HepG2 (cell line): ENCODE results near the gene SRCIN1. TPM values are rescaled to one million over a fixed set of nuclear protein-coding genes. Genes with fewer than 3 reads are reported as not detected.

Experiments
- ATAC-seq: fragments of 200-7000 bp; cut with Tn5 transposase; 3 replicates; pipeline ENCODE4 v1.9.1; 2020; ENCODE audit warnings: mild to moderate bottlenecking, moderate library complexity
- BruUV-seq: library from RNA; stranded (reverse); fragments of 400-500 nt; replicated peaks from 2 replicates; lab custom pipeline; 2021; lab: Mats Ljungman, UMichigan
- CTCF ChIA-PET: fragments of 300-600 bp; formaldehyde crosslinking; extraction: SDS; loops from one replicate; lab custom pipeline; 2021; ENCODE audit warnings: low total read pairs, inconsistent platforms, low intra/inter-chr PET ratio; lab: Yijun Ruan, JAX
- POLR2A ChIA-PET: fragments of 350-600 bp; sonication (Branson Sonifier 250); formaldehyde crosslinking; loops from one replicate; lab custom pipeline; 2020; ENCODE audit warnings: antibody characterized with exemption, inconsistent platforms; lab: Yijun Ruan, JAX
- DNase-seq: peaks from one replicate; pipeline ENCODE4 v3.0.0-alpha.2; 2015; ENCODE audit warnings: low spot score
- FAIRE-seq: peaks from 3 replicates; lab custom pipeline; 2011; peaks lifted over from hg19 to GRCh38; lab: Jason Lieb, UNC
- H2AFZ ChIP-seq: one replicate; pipeline ENCODE4 v1.6.1; 2011; ENCODE audit warnings: low read length, inconsistent platforms
- H3K27ac ChIP-seq: fragments of 300-600 bp; 3 replicates; pipeline ENCODE4 v1.8.0; 2011; ENCODE audit warnings: mixed run types, mild to moderate bottlenecking, mixed read lengths, low read length, inconsistent platforms; ENCODE audit not compliant: insufficient read depth; ENCODE audit errors: extremely low read length
- H3K27me3 ChIP-seq, 2 experiments: fragments of 200-600 bp in 1 of 2; 2 replicates in 1 of 2; 3 replicates in 1 of 2; pipeline versions ENCODE4 v1.6.0 to v1.8.0; 2011; ENCODE audit warnings: low read length in 2 of 2, mild to moderate bottlenecking in 2 of 2, moderate library complexity in 2 of 2, inconsistent platforms in 1 of 2; ENCODE audit not compliant: insufficient read depth in 2 of 2, control insufficient read depth in 1 of 2
- H3K36me3 ChIP-seq, 2 experiments: fragments of 200-600 bp in 1 of 2; replicated peaks in 1 of 2; 2 replicates in 1 of 2; 3 replicates in 1 of 2; pipeline versions ENCODE4 v1.5.1 to v1.8.0; 2011; ENCODE audit warnings: low read length in 2 of 2, inconsistent platforms in 1 of 2; ENCODE audit not compliant: insufficient read depth in 2 of 2, control insufficient read depth in 1 of 2
- H3K4me1 ChIP-seq: 2 replicates; pipeline ENCODE4 v1.5.1; 2012; ENCODE audit warnings: low read length, inconsistent platforms; ENCODE audit not compliant: insufficient read depth
- H3K4me2 ChIP-seq: 2 replicates; pipeline ENCODE4 v1.6.0; 2011; ENCODE audit warnings: low read depth, low read length, inconsistent platforms
- H3K4me3 ChIP-seq, 3 experiments: fragments of 200-600 bp in 1 of 3; sonication (generic), shearing (Covaris generic) in 1 of 3; replicated peaks in 1 of 3; 2 replicates each; pipeline ENCODE4 v1.5.1; 2011 to 2016; ENCODE audit warnings: low read length in 3 of 3, inconsistent platforms in 2 of 3, low read depth in 2 of 3, mild to moderate bottlenecking in 2 of 3, control low read depth in 1 of 3, mixed read lengths in 1 of 3; ENCODE audit not compliant: insufficient read depth in 1 of 3
- H3K79me2 ChIP-seq: one replicate; pipeline ENCODE4 v1.6.1; 2011; ENCODE audit warnings: low read length, inconsistent platforms; ENCODE audit not compliant: insufficient read depth
- H3K9ac ChIP-seq: 2 replicates; pipeline ENCODE4 v1.6.0; 2011; ENCODE audit warnings: mild to moderate bottlenecking, low read depth, low read length, inconsistent platforms; ENCODE audit not compliant: insufficient read depth
- H3K9me3 ChIP-seq: 2 replicates; pipeline ENCODE4 v1.5.1; 2012; ENCODE audit warnings: mild to moderate bottlenecking, low read length
- H4K20me1 ChIP-seq: 2 replicates; pipeline ENCODE4 v1.6.0; 2011; ENCODE audit warnings: inconsistent platforms, mild to moderate bottlenecking, low read length, moderate library complexity; ENCODE audit not compliant: insufficient read depth
- AKAP8 ChIP-seq: sonication (generic); formaldehyde crosslinking; IDR thresholded peaks from 2 replicates; pipeline ENCODE4 v1.5.1; 2020; ENCODE audit warnings: mild to moderate bottlenecking, missing genetic modification reagents
- CENPX ChIP-seq: sonication (generic); formaldehyde crosslinking; IDR thresholded peaks from 2 replicates; pipeline ENCODE4 v1.9.0; 2021; ENCODE audit warnings: mild to moderate bottlenecking, missing genetic modification reagents, moderate library complexity
- GMEB1 ChIP-seq: sonication (generic); formaldehyde crosslinking; IDR thresholded peaks from 2 replicates; pipeline ENCODE4 v1.5.1; 2020; ENCODE audit warnings: missing genetic modification reagents, mild to moderate bottlenecking, borderline replicate concordance
- HNRNPLL ChIP-seq: fragments of 200-400 bp; formaldehyde crosslinking; IDR thresholded peaks from 2 replicates; pipeline ENCODE4 v1.6.1; 2017; ENCODE audit warnings: mild to moderate bottlenecking, low read depth, low read length; ENCODE audit not compliant: poor library complexity, severe bottlenecking
- LRRFIP1 ChIP-seq: sonication (generic); formaldehyde crosslinking; conservative IDR thresholded peaks from 2 replicates; pipeline ENCODE4 v1.4.0; 2020; ENCODE audit warnings: missing genetic modification reagents
- NCOR1 ChIP-seq: fragments of 200-600 bp; sonication (generic); IDR thresholded peaks from 2 replicates; pipeline ENCODE4 v1.7.0; 2017; ENCODE audit warnings: antibody characterized with exemption, low read length, borderline replicate concordance
- NR2F1 ChIP-seq, 2 experiments: fragments of 450-650 bp in 1 of 2; formaldehyde crosslinking in 1 of 2; IDR thresholded peaks; 2 replicates each; pipeline versions ENCODE4 v1.5.0 to v1.6.1; 2016 to 2020; ENCODE audit warnings: mild to moderate bottlenecking in 1 of 2, missing compliant biosample characterization in 1 of 2, missing genetic modification reagents in 1 of 2, moderate library complexity in 1 of 2
- PREB ChIP-seq: sonication (generic); formaldehyde crosslinking; IDR thresholded peaks from 2 replicates; pipeline ENCODE4 v1.4.0; 2020; ENCODE audit warnings: missing genetic modification reagents
- RFX1 ChIP-seq: fragments of 450-650 bp; IDR thresholded peaks from 2 replicates; pipeline ENCODE4 v1.6.1; 2017
- SP1 ChIP-seq, 2 experiments: fragments of 450-650 bp in 1 of 2; sonication (generic) in 1 of 2; formaldehyde crosslinking in 1 of 2; IDR thresholded peaks; 2 replicates each; pipeline versions ENCODE4 v1.4.0 to v1.6.1; 2016 to 2020; ENCODE audit warnings: missing genetic modification reagents in 1 of 2
- ZFYVE20 ChIP-seq: sonication (generic); formaldehyde crosslinking; IDR thresholded peaks from 2 replicates; pipeline ENCODE4 v1.8.0; 2023; ENCODE audit warnings: low read depth, mild to moderate bottlenecking, moderate library complexity, missing genetic modification reagents, borderline replicate concordance
- ZIK1 ChIP-seq: sonication (generic); formaldehyde crosslinking; IDR thresholded peaks from 2 replicates; pipeline ENCODE4 v1.5.0; 2020; ENCODE audit warnings: mild to moderate bottlenecking, low read depth, missing genetic modification reagents, borderline replicate concordance
- ZMAT3 ChIP-seq: sonication (generic); formaldehyde crosslinking; conservative IDR thresholded peaks from 2 replicates; pipeline ENCODE4 v1.7.0; 2021; ENCODE audit warnings: missing genetic modification reagents
- ZNF556 ChIP-seq: sonication (generic); formaldehyde crosslinking; IDR thresholded peaks from 2 replicates; pipeline ENCODE4 v1.4.0; 2020; ENCODE audit warnings: mild to moderate bottlenecking, missing genetic modification reagents, borderline replicate concordance
- ZNF558 ChIP-seq: sonication (generic); formaldehyde crosslinking; IDR thresholded peaks from 2 replicates; pipeline ENCODE4 v1.9.0; 2022; ENCODE audit warnings: mild to moderate bottlenecking, missing genetic modification reagents, borderline replicate concordance
- ZNF678 ChIP-seq: sonication (generic); formaldehyde crosslinking; IDR thresholded peaks from 2 replicates; pipeline ENCODE4 v1.4.0; 2020; ENCODE audit warnings: mild to moderate bottlenecking, missing genetic modification reagents
- WGBS: methylation state at CpG from one replicate; pipeline ENCODE4 v1.1.6; 2017; ENCODE audit warnings: low lambda C conversion rate; 5-methylcytosine and 5-hydroxymethylcytosine counted together
- in situ Hi-C: cut with HindIII; loops from 2 replicates; pipeline ENCODE4 v1.10.0; 2017; ENCODE audit warnings: low pct_unique_long_range_greater_than_20kb; ENCODE audit not compliant: extremely low pct_ligation_motif_present
- intact Hi-C: fragments of 100-400 bp; cut with micrococcal nuclease; formaldehyde crosslinking; loops from one replicate; pipeline ENCODE4 v1.10.0; 2022; ENCODE audit not compliant: unreplicated experiment
- polyA plus RNA-seq, 8 experiments: library from polyadenylated mRNA; depleted of rRNA in 3 of 8; stranded (reverse) in 7 of 8; unstranded in 1 of 8; fragments of >200 nt; fragmentation: Illumina TruSeq in 4 of 8; extraction: Trizol in 4 of 8; gene quantifications; 2 replicates each; pipeline versions ENCODE4 v1.2.1 to v1.2.3, GENCODE V29; 2011 to 2016; ENCODE audit warnings: low read depth in 4 of 8, missing spikeins in 1 of 8, mixed read lengths in 1 of 8; ENCODE audit not compliant: insufficient read depth in 1 of 8
- total RNA-seq, 5 experiments: library from RNA; depleted of rRNA; stranded (reverse); fragments of >200 nt; fragmentation: Illumina TruSeq; extraction: Trizol; gene quantifications; 2 replicates each; pipeline ENCODE4 v1.2.3, GENCODE V29; 2016; ENCODE audit warnings: low read depth in 1 of 5

SRCIN1 gene
- total and polyA plus RNA-seq, 2 of the 13 experiments (the other 11 are each of a cell fraction or from before 2014, with no cell fraction given), result 1.2 to 9.6 TPM

GRCh38 chr17:38606646-38607611 is 1.2 kb upstream of the SRCIN1 start:
- BruUV-seq, result TSS peak; percentile 78
- Histone ChIP-seq H3K4me2 (peak overlapping the region; percentile 87), H3K9me3 (no peaks in the 10 kb centered on the region), H3K27ac (peak overlapping the region; percentile 88), H3K79me2 (peaks cover 3% of the 10 kb centered on the region), H3K4me3 (peak overlapping the region; percentile 76 to 84 (median 83); a peak in 5 of 6 replicates), H3K4me1 (peaks cover 89% of the 10 kb centered on the region), H4K20me1 (peaks cover 7% of the 10 kb centered on the region; the same call in 1 of the 2 replicates), H3K27me3 (no peaks in the 10 kb centered on the region), H2AFZ (no peak overlapping the region), H3K9ac (peak overlapping the region; percentile 84), H3K36me3 (no peaks in the 10 kb centered on the region)
- in situ Hi-C loops, result loop anchor here (5.0 kb wide), 1 partner anchor 50 kb away; no protein-coding TSS in a partner anchor
- no peak for FAIRE-seq
- 43% methylated on average over 24 of the region's 30 CpGs for WGBS
- no peak for DNase-seq
- no peak for ATAC-seq
- intact Hi-C loops, result loop anchor here (1.0 kb wide), 1 partner anchor 50 kb away; no protein-coding TSS in a partner anchor
- ChIA-PET CTCF (interaction anchor here (0.7 to 4.9 kb wide), 13 partner anchors 8 to 125 kb away, joined by 3 to 73 read pairs (median 7); no protein-coding TSS in a partner anchor), POLR2A (interaction anchor here (0.5 to 13.7 kb wide), 8 partner anchors 8 to 94 kb away, joined by 4 to 208 read pairs (median 15); no protein-coding TSS in a partner anchor)
- no peak for TF ChIP-seq ZFYVE20
- TF ChIP-seq AKAP8 (CRISPR knock-in tag), result no peak; the same call in 1 of the 2 replicates
- TF ChIP-seq ZIK1 (CRISPR knock-in tag), result peak; percentile 84
- no peak for TF ChIP-seq HNRNPLL
- TF ChIP-seq NR2F1 (CRISPR knock-in tag; IDR thresholded peaks at IDR 0.05), result no peak
- TF ChIP-seq LRRFIP1, result no peak
- no peak for TF ChIP-seq SP1 (IDR thresholded peaks at IDR 0.05)
- TF ChIP-seq SP1 (CRISPR knock-in tag; IDR thresholded peaks at IDR 0.05), result no peak
- no peak for TF ChIP-seq GMEB1 (CRISPR knock-in tag)
- no peak for TF ChIP-seq ZMAT3
- no peak for TF ChIP-seq NCOR1
- peak; percentile 10; the same call in 1 of the 2 replicates for TF ChIP-seq ZNF678
- TF ChIP-seq ZNF556 (CRISPR knock-in tag), result no peak
- TF ChIP-seq CENPX (CRISPR knock-in tag), result no peak
- no peak for TF ChIP-seq RFX1
- 0 out of 2 replicates have a peak, but pooled peaks have one; percentile 25 for TF ChIP-seq ZNF558
- TF ChIP-seq PREB, result no peak
